GM10248 (cell line): Measurements from ENCODE around the gene C19orf18.
"Not testable (repeated sequence)": the region's sequence is repeated elsewhere in the genome, so short reads cannot be mapped to it uniquely, and the experiment has no call there.

Source experiments
- CTCF ChIA-PET: fragments of 300-600 bp; sonication (Branson Sonifier 250); formaldehyde crosslinking; extraction: SDS; loops from one replicate; lab custom pipeline; 2021; ENCODE audit warnings: antibody characterized with exemption; lab: Yijun Ruan, JAX
- POLR2A ChIA-PET: fragments of 350-650 bp; sonication (Branson Sonifier 250); formaldehyde crosslinking; extraction: SDS; loops from one replicate; lab custom pipeline; 2020; ENCODE audit warnings: antibody characterized with exemption; lab: Yijun Ruan, JAX
- DNase-seq: peaks from one replicate; pipeline ENCODE4 v3.0.0; 2012; ENCODE audit errors: extremely low spot score
- CTCF ChIP-seq: IDR thresholded peaks from 2 replicates; pipeline ENCODE4 v1.5.1; 2012; ENCODE audit warnings: mild to moderate bottlenecking, low read depth; ENCODE audit errors: extremely low read depth, missing control alignments, control extremely low read depth

C19orf18 gene

GRCh38 chr19:57941593-57941992 is 32.7 kb downstream of the C19orf18 start:
- POLR2A ChIA-PET = no interaction called here
- CTCF ChIA-PET = no interaction called here
- no peak for DNase-seq
- TF ChIP-seq CTCF = no peak

- TF ChIP-seq CTCF = no peak
- DNase-seq = no peak
- POLR2A ChIA-PET = interaction anchor here (0.6 kb wide), 1 partner anchor 212 kb away, joined by 7 read pairs; no protein-coding TSS in a partner anchor
- CTCF ChIA-PET = no interaction called here
Observed at GRCh38 chr19:57935731-57936130, 38.6 kb downstream of the C19orf18 start.

GRCh38 chr19:57934820-57935665 is 39.3 kb downstream of the C19orf18 start, which contains the start of gene ZNF418:
Gene ZNF418 (minus strand): TSS chr19:57935402. CDS start chr19:57933822, 1,580 bp downstream.
- no peak for TF ChIP-seq CTCF
- CTCF ChIA-PET = interaction anchor here (1.3 kb wide), 1 partner anchor 10 kb away, joined by 3 read pairs; no protein-coding TSS in a partner anchor
- DNase-seq = peak; percentile 39
- POLR2A ChIA-PET = interaction anchor here (0.6 kb wide), 1 partner anchor 211 kb away, joined by 7 read pairs; no protein-coding TSS in a partner anchor

- no peak for TF ChIP-seq CTCF
- ChIA-PET CTCF (no interaction called here), POLR2A (no interaction called here)
- DNase-seq = no peak
Observed at GRCh38 chr19:57927587-57927986, 46.7 kb downstream of the C19orf18 start.

GRCh38 chr19:57916168-57916995 is 58.0 kb downstream of the C19orf18 start, which contains the start of gene ZNF417:
Gene ZNF417 (minus strand): TSS chr19:57916592. CDS start chr19:57916411, 181 bp downstream.
- TF ChIP-seq CTCF = peak; percentile 61

GRCh38 chr19:57914531-57914930 is 59.8 kb downstream of the C19orf18 start:
- no peak for DNase-seq
- ChIA-PET POLR2A (no interaction called here), CTCF (no interaction called here)
- TF ChIP-seq CTCF = no peak

More at GRCh38 chr19:57916168-57916995, 58.0 kb downstream of the C19orf18 start, which contains the start of gene ZNF417:
- DNase-seq = peak; percentile 90
- CTCF ChIA-PET = interaction anchor here (0.9 to 1.5 kb wide), 2 partner anchors 8 to 28 kb away, joined by 3 read pairs; no protein-coding TSS in a partner anchor
- POLR2A ChIA-PET = not testable (repeated sequence)
